ENCODE results near the gene RPS24. TPM values are rescaled to one million over a fixed set of nuclear protein-coding genes. Genes with fewer than 3 reads are reported as not detected.

Gene RPS24
- total RNA-seq, 4 donors from 2014 or later = 1,283 to 2,770 (median 2,221) TPM

DNA sequence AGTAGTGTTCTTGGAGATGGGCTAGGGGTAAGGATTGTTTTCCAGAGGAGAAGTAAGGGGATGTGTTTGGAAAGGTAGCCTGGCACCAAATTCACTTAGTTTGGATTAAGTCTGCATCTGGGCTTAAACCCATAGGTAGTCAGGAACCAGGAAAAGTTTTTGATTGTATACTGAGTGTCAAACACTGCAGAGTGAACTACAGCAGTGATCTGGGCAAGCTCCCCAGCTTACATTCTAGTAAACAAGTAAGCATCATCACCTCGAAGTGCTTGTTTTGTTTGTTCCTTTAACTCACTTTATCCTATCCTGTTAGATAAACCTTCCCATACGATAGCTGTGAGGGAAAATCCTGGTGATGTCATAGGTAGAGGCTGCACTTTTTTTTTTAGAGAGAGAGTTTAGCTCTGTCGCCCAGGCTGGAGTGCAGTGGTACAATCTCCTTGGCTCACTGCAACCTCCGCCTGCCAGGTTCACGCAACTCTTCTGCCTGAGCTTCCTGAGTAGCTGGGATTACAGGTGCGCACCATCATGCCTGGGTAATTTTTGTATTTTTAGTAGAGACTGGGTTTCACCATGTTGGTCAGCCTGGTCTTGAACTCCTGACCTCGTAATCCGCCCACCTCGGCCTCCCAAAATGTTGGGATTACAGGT is 2.4 kb downstream of the RPS24 start:
- intact Hi-C loops (cut with DNase I) = no loop called here
- no peaks in the 10 kb centered on the region for H3K9me3 ChIP-seq
- DNase-seq (ENCODE audit: extremely low spot score) = no peak
- H3K4me1 ChIP-seq = peaks cover 18 to 49% (median 47%) of the 10 kb centered on the region in 4 donors
- H3K27me3 ChIP-seq = no peaks in the 10 kb centered on the region
- WGBS = 86% methylated on average over 9 of the region's 9 CpGs
- TF ChIP-seq EP300 (IDR thresholded peaks at IDR 0.05) (no peak), POLR2AphosphoS5 (IDR thresholded peaks at IDR 0.05) (no peak), POLR2A (IDR thresholded peaks at IDR 0.05; ENCODE audit: low read depth) (no peak)
- TF ChIP-seq, protein P1, sequence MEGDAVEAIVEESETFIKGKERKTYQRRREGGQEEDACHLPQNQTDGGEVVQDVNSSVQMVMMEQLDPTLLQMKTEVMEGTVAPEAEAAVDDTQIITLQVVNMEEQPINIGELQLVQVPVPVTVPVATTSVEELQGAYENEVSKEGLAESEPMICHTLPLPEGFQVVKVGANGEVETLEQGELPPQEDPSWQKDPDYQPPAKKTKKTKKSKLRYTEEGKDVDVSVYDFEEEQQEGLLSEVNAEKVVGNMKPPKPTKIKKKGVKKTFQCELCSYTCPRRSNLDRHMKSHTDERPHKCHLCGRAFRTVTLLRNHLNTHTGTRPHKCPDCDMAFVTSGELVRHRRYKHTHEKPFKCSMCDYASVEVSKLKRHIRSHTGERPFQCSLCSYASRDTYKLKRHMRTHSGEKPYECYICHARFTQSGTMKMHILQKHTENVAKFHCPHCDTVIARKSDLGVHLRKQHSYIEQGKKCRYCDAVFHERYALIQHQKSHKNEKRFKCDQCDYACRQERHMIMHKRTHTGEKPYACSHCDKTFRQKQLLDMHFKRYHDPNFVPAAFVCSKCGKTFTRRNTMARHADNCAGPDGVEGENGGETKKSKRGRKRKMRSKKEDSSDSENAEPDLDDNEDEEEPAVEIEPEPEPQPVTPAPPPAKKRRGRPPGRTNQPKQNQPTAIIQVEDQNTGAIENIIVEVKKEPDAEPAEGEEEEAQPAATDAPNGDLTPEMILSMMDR (IDR thresholded peaks at IDR 0.05) = no peak
- H3K36me3 ChIP-seq = peaks cover 45 to 60% (median 58%) of the 10 kb centered on the region in 4 donors
- no peak overlapping the region for H3K27ac ChIP-seq (replicated peaks in 1 of 4)
- H3K4me3 ChIP-seq = no peak overlapping the region

DNA sequence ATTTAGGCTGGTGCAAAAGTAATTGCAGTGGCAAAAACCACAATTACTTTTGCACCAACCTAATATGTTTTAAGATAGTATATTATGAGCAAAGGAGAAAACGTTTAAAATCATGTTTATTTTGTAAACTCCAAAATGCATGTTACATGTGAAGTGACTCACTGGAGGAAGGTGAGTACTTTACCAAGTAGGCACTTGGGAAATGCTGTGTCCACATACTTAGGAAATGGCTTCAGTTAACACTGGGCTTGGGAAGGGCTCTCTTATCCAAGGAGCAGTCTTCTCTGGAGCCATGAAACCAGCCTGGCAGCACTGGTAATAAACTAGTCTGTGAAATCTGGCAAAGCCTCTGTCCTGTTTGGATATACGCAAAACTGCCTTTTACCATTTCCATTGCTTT is 4.4 kb downstream of the RPS24 start:
- no peak overlapping the region for H3K4me3 ChIP-seq
- H3K27ac ChIP-seq (replicated peaks in 1 of 4) = no peak overlapping the region
- no peaks in the 10 kb centered on the region for H3K9me3 ChIP-seq
- TF ChIP-seq EP300 (IDR thresholded peaks at IDR 0.05) = no peak
- TF ChIP-seq, protein P1 (IDR thresholded peaks at IDR 0.05) = no peak
- no peak for TF ChIP-seq POLR2A (IDR thresholded peaks at IDR 0.05; ENCODE audit: low read depth)
- no peak for TF ChIP-seq POLR2AphosphoS5 (IDR thresholded peaks at IDR 0.05)
- H3K27me3 ChIP-seq = no peaks in the 10 kb centered on the region
- H3K4me1 ChIP-seq = peaks cover 23 to 47% (median 44%) of the 10 kb centered on the region in 4 donors
- intact Hi-C loops (cut with DNase I) = no loop called here
- no peak for DNase-seq (ENCODE audit: extremely low spot score)
- WGBS = 66% methylated on average over 2 of the region's 2 CpGs
- peaks cover 50 to 80% (median 76%) of the 10 kb centered on the region in 4 donors for H3K36me3 ChIP-seq

DNA sequence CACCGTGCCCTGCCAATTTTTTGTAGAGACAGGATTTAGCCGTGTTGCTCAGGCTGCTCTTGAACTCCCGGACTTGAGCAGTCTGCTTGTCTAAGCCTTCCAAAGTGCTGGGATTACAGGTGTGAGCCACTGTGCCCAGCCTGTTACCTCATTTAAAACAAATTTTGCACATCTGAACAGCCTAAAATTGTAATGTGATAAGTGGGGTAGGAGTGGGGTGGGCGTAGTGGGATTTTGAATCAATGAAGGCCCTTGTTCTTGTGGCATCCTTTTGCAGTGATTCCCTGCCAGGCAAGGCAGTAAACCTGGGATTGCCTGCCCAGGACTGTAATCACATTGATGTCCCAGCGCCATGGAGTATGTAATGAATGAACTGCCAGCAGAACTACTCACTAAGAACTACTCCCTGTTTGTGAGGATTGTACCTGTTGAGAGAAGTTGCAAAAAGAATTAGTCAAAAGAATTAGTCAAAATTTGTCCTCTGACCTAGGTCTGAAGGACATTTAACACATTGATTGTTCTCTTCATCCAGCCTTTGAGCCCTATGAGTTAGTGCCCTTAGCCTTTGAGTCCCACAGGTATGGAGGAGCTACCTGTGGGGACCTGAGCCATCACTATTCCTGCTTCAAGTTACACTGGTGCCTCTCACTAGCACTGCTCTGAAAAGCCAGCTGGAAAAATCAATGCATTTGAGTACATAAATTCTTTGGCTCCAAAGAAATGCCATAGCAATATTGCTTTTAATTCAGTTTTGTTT is 5.3 kb downstream of the RPS24 start:
- H3K9me3 ChIP-seq = no peaks in the 10 kb centered on the region
- no peak for TF ChIP-seq POLR2AphosphoS5 (IDR thresholded peaks at IDR 0.05)
- TF ChIP-seq EP300 (IDR thresholded peaks at IDR 0.05) = no peak
- TF ChIP-seq, protein P1 (IDR thresholded peaks at IDR 0.05) = no peak
- TF ChIP-seq POLR2A (IDR thresholded peaks at IDR 0.05; ENCODE audit: low read depth) = no peak
- DNase-seq (ENCODE audit: extremely low spot score) = no peak
- peaks cover 50 to 83% (median 76%) of the 10 kb centered on the region in 4 donors for H3K36me3 ChIP-seq
- no peak overlapping the region for H3K27ac ChIP-seq (replicated peaks in 1 of 4)
- intact Hi-C loops (cut with DNase I) = no loop called here
- WGBS = 94% methylated on average over 5 of the region's 5 CpGs
- H3K4me3 ChIP-seq = no peak overlapping the region
- no peaks in the 10 kb centered on the region for H3K27me3 ChIP-seq
- peaks cover 30 to 53% (median 45%) of the 10 kb centered on the region in 4 donors for H3K4me1 ChIP-seq

DNA sequence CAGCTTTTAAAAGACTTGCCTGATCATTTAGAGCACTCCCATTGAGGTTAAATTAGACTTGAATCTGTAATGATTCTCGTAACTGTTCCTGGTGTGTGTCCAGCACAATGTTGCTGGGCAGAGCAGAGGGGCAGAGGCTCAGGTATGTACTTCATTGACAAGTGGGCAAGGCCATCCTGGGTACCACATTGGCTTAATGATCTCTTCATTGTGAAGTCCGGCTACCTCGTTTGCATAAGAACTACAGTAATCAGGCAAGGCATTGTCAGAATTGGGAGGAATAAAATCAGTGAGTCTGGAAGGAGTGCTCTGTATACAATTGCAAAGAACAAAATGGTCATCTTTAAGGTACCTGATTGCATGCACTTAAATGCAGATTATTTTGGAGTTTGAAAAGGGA is 6.1 kb downstream of the RPS24 start:
- H3K9me3 ChIP-seq = no peaks in the 10 kb centered on the region
- H3K36me3 ChIP-seq = peaks cover 50 to 83% (median 76%) of the 10 kb centered on the region in 4 donors
- no peak overlapping the region for H3K27ac ChIP-seq (replicated peaks in 1 of 4)
- H3K4me3 ChIP-seq = no peak overlapping the region
- peaks cover 28 to 54% (median 39%) of the 10 kb centered on the region in 4 donors for H3K4me1 ChIP-seq
- 76% methylated on average over 3 of the region's 3 CpGs for WGBS
- no peak for DNase-seq (ENCODE audit: extremely low spot score)
- no peaks in the 10 kb centered on the region for H3K27me3 ChIP-seq
- intact Hi-C loops (cut with DNase I) = loop anchor here (10.0 kb wide), 1 partner anchor 265 kb away; no protein-coding TSS in a partner anchor
- TF ChIP-seq, protein P1 (IDR thresholded peaks at IDR 0.05) = no peak
- TF ChIP-seq EP300 (IDR thresholded peaks at IDR 0.05) (no peak), POLR2AphosphoS5 (IDR thresholded peaks at IDR 0.05) (no peak), POLR2A (IDR thresholded peaks at IDR 0.05; ENCODE audit: low read depth) (no peak)
